ENCODE measurements around the gene SH2D1B.

Gene SH2D1B

DNA sequence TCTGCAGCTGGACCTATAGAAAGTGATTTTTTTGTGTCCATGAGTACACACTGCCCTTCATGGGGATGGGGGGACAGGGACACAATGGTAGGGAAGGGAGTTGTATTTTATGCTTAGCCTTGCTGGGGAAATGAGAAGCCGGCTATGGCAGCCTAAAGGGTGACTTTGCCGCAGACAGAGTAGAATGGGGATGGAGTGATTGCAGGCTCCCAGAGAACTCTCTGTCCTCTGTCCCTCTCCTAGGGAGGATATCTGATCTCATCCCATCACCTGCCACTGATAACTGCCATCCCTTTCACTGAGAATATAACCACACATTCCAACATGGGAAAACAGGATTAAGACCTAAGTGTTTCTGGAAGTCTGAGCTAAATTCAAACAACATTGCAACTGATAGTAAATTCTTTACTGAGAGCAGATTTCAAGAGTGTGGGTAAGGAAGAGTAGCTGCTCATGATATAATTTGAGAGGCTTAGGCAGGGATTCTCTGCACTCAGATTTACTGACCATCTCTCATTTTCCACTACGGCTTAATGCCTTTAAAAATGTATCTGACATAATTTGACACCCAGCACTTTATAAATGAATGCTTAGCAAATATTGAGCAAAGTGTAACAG lies 13.9 kb downstream of the SH2D1B start:
- no peak for DNase-seq

DNA sequence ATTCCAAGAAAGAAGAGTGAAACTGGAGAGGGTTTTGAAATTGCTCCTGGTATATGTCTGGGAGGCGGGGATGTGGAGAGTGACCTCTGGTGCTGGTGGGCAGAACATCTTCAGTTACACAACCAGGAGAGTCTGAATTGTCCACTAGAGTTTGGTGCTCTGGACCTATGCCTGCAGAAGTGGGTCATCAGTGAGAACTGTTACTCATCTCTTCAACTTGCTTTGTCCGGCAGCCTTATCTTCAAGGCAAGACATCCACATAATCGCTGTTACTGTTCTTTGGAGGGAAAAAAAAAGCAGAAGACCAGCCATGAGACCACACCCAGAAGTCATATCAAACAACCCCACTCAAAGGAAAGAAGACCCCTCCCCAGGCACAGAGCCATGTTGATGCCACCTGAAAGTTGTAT lies 14.9 kb downstream of the SH2D1B start:
- DNase-seq: no peak

DNA sequence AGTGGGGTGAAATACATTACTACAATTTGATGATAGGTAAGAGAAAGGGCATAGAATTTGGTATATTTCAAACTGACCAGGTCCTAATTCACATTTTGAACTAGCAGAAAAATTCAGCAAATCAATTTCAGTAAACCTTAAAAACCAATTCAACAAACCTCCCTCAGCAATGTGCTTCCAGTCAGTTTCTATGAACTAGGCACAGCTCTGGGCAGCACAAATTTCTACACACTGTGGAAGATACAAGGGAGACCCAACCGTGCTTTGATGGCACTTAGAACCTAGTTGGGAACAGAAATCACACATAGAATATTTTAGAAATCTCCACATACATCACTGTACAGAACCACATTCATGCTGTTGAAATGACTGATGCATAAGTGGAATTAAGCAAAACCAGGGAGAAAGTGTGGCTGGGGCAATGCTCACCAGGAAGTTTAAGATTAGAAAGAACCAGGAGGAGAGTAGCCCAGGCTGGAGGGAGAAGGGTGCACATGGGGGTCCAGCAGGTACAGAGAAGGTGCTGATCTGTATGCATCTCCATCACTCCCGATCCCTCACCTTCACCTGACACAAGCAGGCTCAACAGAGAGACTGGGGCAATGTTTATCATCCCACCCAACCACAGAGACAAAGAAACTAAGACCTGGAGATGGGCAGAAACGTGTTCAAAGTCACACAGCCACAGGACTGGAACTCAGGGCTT lies 15.6 kb downstream of the SH2D1B start:
- no peak for DNase-seq

DNA sequence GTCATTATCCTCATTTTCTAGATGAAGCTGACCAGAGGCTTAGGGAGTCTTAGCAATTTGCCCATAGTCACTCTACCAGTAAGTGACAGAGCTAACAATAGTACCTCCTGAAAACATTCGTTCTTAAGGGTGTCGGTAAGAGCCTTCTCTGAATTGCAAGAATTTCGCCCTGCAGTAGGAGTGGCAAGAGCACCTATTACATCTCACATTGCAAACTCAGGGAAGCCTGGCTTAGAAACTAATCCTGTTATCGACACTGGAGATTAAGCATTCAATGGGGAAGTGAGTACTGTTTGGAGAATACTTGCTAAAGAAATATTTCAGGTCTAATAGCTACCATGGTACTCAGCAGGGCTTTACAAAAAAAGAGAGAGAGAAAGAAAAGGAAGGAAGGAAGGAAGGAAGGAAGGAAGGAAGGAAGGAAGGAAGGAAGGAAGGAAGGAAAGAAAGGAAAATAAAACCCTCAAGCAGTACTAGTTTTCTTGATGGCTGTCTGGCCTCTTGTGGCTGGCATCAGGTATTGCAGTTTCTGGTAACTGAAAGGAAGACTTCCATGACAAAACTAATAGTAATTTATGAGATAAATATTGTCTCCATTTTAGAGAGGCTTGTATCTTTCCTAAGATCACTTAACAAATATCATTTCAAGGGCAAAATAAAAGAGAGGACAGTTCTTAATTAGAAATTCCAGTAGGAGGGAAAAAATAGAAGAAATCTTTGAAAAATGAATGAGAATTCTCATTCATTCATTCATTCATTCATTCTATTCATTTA lies 20.0 kb downstream of the SH2D1B start:
- DNase-seq: no peak

DNA sequence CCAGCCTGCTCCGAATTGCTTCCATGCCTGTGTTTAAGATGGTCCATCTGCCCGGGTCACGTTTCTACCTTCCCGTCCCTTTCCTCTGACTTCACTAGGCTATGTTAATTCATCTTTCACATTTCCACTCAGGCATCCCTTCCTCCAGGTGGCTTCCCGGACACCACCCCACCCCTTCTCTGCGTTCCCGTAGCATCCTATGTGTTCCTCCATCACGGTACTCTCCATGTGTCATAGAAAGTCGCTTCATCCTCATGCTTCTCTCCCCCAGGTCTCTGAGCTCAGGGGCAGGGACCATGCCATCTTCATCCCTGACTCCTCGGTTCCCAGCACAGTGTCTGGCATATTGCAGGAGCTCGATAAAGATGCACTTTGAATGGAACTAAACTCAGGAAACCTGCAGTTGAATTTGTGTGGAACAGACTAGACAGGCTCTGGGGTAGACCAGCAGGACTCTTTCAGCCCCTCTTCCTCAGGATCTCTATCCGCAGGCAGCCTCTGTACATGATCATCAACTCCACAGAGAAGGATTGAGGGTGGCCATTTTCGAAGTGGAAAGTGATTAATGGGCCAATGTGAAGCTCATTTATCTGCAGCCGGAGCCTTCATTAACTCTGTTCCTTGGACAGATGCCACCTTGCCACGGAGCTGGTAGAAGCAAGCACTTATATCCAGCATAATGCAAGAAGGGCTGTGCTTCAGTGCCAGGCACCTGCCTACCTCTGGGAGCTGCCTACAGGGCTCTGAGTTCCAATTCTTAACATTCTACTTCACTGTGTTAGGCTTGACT lies 21.3 kb downstream of the SH2D1B start:
- no peak for DNase-seq

DNA sequence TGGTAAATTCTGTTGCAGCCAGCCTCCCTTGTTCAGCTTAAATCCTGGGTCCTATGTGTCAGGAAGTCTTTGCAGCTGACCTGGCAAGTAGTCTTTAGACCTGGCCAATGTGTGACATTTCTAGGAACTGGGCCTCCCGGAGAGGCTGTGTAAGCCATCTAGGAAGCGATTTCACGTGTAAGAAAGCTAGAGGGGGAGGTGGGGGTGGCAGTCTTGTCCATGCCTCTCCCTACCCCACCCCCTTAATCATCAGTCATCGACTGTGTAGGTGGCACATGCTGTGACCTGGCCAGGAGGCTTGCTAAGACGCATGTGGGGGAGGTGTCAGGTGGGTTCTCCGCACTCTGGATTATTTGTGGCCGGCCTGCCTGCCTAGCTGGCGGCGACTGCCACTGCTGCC lies 22.0 kb downstream of the SH2D1B start:
- DNase-seq: no peak

DNA sequence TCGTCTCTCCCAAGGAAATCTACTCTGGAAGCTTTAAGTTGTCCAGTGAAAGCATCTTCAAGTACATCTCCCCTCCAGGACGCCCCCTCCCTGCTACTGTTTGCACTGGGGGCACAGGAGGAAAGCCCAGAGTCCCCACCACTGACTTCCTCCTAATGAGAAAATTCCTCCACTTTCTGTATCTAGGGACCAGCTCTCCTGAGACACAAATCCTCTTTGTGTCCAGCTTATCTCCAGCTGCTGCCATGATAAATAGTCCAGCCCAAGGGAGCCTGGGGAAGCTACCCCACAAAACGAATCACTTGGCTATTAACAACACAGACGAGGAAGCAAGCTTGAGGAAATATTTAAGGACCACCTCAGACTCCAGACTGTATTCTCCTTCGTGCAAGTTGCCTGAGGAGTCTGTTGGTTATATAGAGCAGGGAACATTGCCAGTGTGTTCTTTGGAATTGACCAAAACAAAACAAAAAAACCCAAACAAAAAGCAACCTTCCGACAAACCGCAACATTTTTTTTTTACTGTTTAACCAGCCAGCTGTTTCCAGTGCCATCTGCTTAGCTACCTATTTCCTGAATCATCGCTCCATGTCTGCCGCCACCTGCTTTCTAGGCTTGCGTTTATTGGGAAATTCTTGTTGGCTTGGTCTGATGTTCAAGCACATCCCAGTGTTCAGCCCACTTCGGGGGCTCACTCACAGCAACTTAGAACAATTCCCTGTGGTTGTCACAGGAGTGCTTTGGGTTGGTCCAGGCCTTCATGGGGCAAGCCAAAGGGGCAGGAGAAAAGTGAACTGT lies 22.7 kb downstream of the SH2D1B start:
- DNase-seq: no peak

DNA sequence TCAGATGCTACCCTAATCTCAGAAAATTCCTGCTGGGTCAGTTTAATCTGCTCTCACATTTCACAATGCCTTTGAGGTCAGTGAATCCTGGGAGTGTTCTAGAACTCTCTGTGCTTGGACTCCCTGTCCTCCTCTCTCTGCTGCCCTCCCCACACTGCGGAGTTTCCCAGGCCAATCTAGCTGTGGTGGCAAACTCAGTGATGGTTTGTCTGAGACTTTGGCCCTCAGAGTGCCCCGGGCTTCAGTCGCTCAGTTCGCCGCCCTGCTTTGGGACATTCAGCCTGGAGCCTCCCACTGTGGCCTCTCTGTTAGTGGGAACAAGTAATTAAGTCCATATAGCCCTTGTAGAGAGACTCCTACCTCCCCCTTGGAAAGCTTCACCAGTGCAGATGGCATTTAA lies 23.3 kb downstream of the SH2D1B start:
- DNase-seq: no peak

DNA sequence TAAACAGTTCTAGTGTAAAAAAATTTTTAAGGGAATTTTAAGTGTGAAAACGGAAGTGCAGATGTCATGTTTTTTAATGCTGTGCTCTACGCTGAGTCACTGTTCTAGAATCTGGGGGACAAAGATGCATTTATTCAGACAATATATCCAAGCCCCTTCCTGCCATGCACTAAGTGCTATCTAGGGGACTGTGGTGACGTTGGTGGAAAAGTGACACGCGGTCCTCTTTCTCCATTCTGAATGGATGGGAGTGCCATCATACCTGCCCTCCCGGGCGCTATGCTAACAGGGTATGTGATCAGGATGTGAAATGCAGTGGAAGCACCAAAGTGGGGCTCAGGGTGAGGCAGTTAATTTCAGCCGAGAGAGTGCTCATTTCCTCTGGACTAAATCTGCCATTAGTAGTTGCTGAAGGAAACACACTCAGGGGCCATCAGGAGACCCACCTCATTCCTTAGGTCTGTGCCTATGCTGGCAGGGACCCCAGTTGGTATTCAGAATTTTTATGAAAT lies 23.8 kb downstream of the SH2D1B start:
- no peak for DNase-seq

DNA sequence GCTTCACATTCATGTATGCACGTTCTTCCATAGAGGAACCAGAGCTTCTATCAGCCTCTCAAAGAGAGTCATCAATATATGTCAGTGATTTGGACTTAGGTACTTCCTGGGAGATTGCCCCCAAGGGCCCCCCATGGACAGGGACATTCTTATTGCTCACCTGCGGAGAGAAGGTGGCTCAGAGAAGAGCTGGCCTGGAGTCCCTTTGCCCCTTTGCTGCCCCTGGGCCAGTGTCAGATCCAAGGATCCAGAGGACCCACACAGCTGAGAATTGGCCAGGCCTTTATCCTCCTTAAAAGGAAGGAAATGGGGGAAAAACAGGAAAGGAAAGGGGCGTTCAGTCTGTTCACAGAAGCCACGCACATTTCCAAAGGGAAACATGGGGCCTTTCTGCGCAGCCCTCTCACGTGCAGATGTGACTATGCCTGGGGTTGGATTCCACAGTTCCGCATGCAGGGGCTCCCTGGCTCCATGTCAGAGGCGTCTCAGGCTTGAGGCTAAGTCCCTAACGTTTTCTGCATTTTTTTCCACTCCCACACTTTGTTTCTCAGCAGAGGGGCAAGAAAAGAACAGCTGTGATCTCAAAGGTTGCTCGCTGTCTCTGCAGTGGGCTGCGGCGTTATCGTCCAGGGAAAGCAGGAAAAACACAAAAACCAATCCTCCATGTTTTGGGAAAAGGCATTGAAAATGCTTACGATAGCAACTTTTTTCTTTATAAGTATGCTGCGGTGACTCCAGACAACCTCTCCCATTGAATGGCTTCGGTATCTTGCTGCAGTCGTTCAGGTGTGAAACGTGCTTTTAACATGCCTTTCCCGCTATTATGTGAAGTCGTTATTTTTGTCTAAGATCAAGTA lies 24.5 kb downstream of the SH2D1B start:
- no peak for DNase-seq

DNA sequence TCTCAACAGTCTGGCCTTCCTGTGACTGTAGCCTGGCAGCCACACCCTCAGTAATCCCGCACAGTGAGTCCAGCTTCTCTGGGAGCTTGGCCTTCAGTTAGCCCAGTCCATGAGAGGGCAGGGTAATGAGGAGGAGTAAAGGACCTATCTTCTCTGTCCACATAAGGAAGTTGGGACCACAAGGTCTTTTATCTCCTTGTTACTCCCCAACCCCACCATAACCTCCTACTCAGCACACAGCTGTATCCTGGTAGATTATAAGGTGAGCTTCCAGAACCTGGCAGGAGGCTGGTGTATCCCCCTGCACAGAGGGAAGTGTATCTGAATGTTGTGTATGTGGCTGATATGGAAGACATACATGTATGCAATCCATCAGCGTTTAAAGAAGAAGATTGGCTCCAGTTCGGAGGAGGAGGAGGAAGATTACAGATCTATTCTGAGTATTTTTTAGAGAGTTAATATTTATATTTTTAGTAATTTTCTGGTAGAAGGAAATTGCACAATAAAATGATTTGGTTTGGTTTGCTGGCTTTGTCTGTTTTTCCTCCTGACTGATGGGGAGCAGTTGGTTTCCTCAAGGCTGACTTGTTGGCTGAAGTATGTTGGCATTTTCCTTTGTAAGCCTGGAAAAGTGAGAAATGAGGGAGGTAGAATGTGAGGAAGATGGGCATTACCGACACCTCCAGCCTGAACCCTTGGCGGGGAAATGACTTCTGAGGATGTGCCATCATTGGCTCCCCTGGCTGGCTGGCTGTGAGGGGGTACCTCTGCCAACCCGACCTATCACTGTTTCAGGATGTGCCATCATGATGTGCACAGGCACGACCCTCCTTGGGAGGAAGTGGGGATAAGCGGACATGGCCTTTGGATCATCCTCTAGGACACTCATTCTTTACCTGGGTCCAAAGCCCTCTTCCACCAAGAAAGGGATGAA lies 25.4 kb downstream of the SH2D1B start:
- DNase-seq: no peak

DNA sequence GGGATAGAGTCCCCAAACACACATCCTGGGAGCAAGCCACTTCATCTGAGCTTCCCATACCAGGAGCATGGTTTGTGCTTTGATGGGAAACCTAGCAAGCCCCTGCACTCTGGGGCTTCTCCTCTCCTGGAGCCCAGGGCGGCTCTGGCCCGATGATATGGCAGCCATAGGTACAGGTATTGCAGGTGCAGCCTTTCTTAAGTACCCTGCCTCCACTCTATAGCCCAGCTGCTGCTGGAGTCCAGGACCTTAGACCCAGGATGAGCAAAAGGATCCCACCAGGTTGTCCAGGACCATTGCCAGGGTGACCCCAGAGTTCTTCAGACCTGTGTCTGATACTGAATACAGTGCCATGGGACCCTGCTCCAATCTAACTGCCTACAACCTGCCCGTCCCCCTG lies 26.2 kb downstream of the SH2D1B start:
- no peak for DNase-seq

DNA sequence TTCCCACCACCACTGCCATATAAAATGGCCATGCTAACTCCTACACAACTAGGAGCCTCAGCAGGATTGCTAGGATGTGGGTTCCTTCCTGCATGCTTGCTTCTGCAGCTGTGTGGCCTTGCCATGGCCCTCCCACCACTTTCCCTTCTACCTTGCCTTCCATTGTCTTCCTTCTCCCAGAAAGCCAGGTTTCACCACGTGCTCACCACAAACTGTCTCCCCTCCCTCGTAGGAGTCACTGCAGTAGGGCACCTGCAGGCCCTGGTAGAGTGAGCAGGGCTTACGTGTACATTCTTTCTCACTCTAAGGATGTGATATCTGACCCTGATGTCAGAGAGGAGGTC lies 26.7 kb downstream of the SH2D1B start:
- DNase-seq: no peak

DNA sequence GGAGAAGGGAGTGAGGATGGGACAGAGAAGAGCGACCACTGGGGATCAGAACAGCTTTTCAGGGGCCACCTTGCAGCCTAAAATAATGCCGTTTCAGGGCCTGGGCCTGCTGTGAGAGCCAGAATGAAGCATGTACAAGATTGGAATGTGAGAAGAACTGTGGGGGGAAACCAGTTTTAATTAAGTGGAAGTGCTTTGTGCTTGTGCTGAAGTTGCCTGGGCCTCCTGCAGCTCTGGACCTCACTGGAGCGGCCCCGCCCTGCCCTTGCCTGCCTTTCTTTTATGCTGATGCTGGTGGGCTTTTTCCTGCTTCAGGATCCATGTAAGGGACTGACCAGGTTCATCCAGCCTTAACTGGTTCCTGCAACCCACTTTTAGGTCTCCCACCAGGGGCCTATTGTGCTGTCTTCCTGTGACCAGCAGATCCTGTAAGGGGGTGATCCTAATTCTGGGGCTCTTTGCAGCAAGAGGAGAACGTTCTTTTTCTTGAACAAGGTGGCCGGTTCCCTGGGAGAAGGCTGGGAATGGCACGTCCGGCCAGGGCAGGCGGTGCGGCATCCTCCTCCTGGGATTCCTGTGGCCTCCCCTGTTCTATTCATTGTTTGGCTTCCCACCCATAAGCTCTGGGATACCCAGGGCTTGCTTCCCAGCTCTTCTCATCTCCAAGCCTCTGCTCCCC lies 27.2 kb downstream of the SH2D1B start:
- no peak for DNase-seq

DNA sequence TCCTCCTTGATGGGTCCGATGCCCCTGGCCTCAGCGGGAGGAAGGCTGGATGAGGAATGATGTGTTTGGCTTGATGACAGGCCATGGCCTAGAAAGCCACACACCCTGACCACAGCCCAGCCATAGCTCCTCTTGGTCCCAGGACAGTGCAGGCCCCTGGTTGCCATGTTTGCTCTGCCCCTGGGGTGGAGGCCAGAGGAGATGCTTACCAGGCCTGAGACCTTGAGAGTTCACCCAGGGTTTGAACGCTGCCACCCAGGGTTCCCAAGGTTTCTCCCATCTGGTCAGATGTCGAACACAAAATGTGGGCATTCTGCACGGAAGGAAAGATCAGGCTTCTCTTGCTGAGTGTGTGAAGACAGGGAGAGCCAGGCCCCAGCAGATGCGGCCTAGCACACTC lies 27.8 kb downstream of the SH2D1B start:
- no peak for DNase-seq

DNA sequence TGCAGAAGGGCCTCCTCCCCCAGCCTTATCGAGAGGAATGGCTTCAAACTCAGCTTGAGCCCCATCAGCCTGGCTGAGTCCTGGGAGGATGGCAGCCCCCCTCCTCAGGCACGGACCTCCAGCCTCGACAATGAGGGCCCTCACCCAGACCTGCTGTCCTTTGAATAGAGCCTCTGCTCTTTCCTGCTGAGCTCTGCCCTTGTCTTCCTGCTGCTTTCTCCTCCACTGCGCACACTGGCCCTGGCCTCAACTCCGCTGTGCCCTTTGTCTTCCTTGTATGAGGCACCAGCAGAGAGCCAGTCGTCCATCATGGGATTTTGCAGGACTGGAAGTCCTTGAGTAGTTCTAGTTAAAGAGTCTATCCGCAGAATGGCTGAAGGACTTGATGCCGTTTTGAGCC lies 28.4 kb downstream of the SH2D1B start:
- no peak for DNase-seq

DNA sequence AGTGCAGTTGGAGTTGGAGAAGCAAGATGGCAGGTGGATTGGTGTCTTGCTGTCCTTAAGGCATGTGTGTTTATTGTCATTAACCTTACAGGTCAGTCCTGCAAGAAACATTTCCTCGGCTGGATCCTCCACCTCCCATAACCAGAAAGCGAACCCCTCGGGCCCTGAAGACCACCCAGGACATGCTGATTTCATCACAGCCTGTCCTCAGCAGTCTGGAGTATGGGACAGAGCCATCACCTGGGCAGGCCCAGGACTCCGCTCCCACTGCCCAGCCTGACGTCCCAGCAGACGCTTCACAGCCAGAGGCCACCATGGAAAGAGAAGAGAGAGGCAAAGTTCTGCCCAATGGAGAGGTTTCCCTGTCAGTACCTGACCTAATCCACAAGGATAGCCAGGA lies 28.8 kb downstream of the SH2D1B start:
- DNase-seq: no peak

DNA sequence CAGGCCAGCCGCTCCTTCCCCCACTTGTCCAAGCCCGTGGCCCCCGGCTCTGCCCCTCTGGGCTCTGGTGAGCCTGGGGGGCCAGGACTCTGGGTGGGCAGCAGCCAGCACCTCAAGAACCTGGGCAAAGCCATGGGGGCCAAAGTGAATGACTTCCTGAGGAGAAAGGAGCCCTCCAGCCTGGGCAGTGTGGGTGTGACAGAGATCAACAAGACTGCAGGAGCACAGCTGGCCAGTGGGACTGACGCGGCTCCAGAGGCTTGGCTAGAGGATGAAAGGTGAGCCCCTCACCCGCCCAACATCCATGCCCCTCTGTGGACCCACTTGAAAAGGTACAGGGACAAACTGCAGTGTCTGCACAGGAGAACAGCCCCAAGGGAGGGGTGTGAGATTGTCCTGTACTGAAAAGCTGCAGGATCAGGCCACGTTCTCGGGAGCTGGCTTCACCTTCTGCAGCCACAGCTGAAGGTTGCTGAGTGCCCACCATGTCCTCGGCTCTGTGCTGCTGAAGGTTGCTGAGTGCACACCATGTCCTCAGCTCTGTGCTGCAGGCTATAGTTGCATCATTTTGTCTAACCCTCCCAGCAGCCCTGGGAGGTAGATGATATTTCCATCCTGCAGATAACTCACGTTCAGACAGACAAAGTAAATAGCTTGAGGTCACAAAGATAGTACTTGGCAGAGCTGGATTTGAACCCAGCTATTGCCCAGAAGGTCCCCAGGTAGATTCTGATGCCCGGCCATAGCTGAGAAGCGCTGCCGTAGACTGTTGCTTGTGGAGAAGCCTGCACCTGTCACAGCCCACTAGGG lies 29.8 kb downstream of the SH2D1B start:
- no peak for DNase-seq

DNA sequence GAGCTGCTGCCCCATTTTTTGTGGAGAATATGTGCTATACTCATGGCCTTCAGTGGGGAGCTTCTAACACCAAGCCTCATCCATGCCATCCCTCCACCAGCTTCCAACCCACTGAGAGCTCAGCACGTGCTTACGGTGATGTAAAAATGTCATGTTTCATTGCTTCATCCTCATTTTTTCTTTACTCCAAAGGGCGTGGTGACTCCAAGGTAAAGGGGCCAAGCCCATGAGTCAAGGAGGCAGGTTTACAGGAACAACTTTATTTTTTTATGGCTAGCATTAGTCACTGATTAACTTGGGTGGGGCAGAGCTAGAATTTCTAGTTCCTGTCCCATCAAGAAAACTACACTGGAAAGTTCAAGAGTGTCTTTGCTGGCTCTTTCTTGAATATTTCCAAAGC lies 30.6 kb downstream of the SH2D1B start, which contains the start of gene C1orf226:
Gene C1orf226 (plus strand): TSS at position 346 of the 400 bp plus-strand sequence. CDS start 174 bp downstream, outside the sequence.
- no peak for DNase-seq
